HCT116 (cell line): ENCODE measurements around the gene ANXA2. TPM values are rescaled to one million over a fixed set of nuclear protein-coding genes. Genes with fewer than 3 reads are reported as not detected.

Experiments used
- ATAC-seq: fragments of 200-7000 bp; cut with Tn5 transposase; 2 replicates; pipeline ENCODE4 v1.9.1; 2020; ENCODE audit warnings: mild to moderate bottlenecking, moderate library complexity
- BruUV-seq: library from RNA; stranded (reverse); fragments of 400-500 nt; replicated peaks from 2 replicates; lab custom pipeline; 2021; lab: Mats Ljungman, UMichigan
- CTCF ChIA-PET: fragments of 300-600 bp; sonication (Branson Sonifier 250); formaldehyde crosslinking; loops from one replicate; lab custom pipeline; 2021; ENCODE audit warnings: antibody characterized with exemption; lab: Charles Lee
- POLR2A ChIA-PET: fragments of 300-600, 350-600 bp; sonication (Branson Sonifier 250); formaldehyde crosslinking; loops from one replicate; lab custom pipeline; 2021; ENCODE audit warnings: antibody characterized with exemption; lab: Charles Lee
- RAD21 ChIA-PET, 2 experiments: fragments of 300-600 bp; sonication (Branson Sonifier 250); formaldehyde crosslinking; loops; one replicate each; lab custom pipeline; 2023; ENCODE audit warnings: low total read pairs in 2 of 2; ENCODE audit not compliant: uncharacterized antibody in 2 of 2, unreplicated experiment in 2 of 2, low non-redundant PET in 1 of 2; lab: Charles Lee
- DNase-seq: peaks from one replicate; pipeline ENCODE4 v3.0.0-alpha.2; 2010; ENCODE audit warnings: low read depth, low spot score
- H2AFZ ChIP-seq: fragments of 200-600 bp; shearing (Covaris generic), sonication (generic); 2 replicates; pipeline ENCODE4 v1.6.1; 2017; ENCODE audit warnings: low read depth, mixed run types, mixed read lengths, antibody characterized with exemption, low read length; ENCODE audit not compliant: poor library complexity, severe bottlenecking
- H3K27ac ChIP-seq: 2 replicates; pipeline ENCODE4 v1.5.1; 2012; ENCODE audit warnings: low read depth, low read length
- H3K27me3 ChIP-seq: fragments of 200-600 bp; sonication (generic); 2 replicates; pipeline ENCODE4 v1.6.1; 2016; ENCODE audit warnings: mixed run types, low read length, mixed read lengths; ENCODE audit not compliant: insufficient read depth
- H3K36me3 ChIP-seq, 2 experiments: fragments of 200-500 bp in 1 of 2; fragments of 200-600 bp in 1 of 2; sonication (Bioruptor generic) in 1 of 2; sonication (generic) in 1 of 2; 2 replicates each; pipeline versions ENCODE4 v1.5.1 to v1.6.1; 2014 to 2016; ENCODE audit warnings: low read length in 2 of 2, inconsistent platforms in 1 of 2, mixed read lengths in 1 of 2, mixed run types in 1 of 2; ENCODE audit not compliant: insufficient read depth in 2 of 2, control insufficient read depth in 1 of 2
- H3K4me1 ChIP-seq, 2 experiments: fragments of 200-600 bp in 1 of 2; sonication (generic) in 1 of 2; 2 replicates each; pipeline versions ENCODE4 v1.5.1 to v1.6.1; 2012 to 2017; ENCODE audit warnings: low read length in 2 of 2, inconsistent platforms in 1 of 2, mild to moderate bottlenecking in 1 of 2, mixed read lengths in 1 of 2, mixed run types in 1 of 2, moderate library complexity in 1 of 2; ENCODE audit not compliant: insufficient read depth in 2 of 2, control insufficient read depth in 1 of 2
- H3K4me2 ChIP-seq: fragments of 200-600 bp; sonication (generic); 2 replicates; pipeline ENCODE4 v1.6.1; 2017; ENCODE audit warnings: mixed run types, low read length, mixed read lengths
- H3K4me3 ChIP-seq, 2 experiments: fragments of 200-600 bp in 1 of 2; sonication (generic) in 1 of 2; replicated peaks in 1 of 2; 2 replicates each; pipeline ENCODE4 v1.5.1; 2011 to 2016; ENCODE audit warnings: low read length in 2 of 2, control low read depth in 1 of 2, low read depth in 1 of 2, mild to moderate bottlenecking in 1 of 2, mixed read lengths in 1 of 2, mixed run types in 1 of 2
- H3K79me2 ChIP-seq: fragments of 200-600 bp; sonication (generic); 2 replicates; pipeline ENCODE4 v1.6.1; 2017; ENCODE audit warnings: mild to moderate bottlenecking, mixed run types, low read length, moderate library complexity, mixed read lengths; ENCODE audit not compliant: insufficient read depth
- H3K9ac ChIP-seq: fragments of 200-600 bp; sonication (generic); 2 replicates; pipeline ENCODE4 v1.6.1; 2016; ENCODE audit warnings: low read length, mixed read lengths
- H3K9me2 ChIP-seq: fragments of 200-600 bp; sonication (generic), shearing (Covaris generic); 2 replicates; pipeline ENCODE4 v1.6.1; 2017; ENCODE audit warnings: mixed run types, mild to moderate bottlenecking, moderate library complexity; ENCODE audit not compliant: insufficient read depth
- H3K9me3 ChIP-seq, 2 experiments: fragments of 200-500 bp in 1 of 2; fragments of 200-600 bp in 1 of 2; sonication (Bioruptor generic) in 1 of 2; sonication (generic) in 1 of 2; 2 replicates each; pipeline ENCODE4 v1.6.1; 2014 to 2017; ENCODE audit warnings: low read length in 2 of 2, mixed read lengths in 2 of 2, inconsistent platforms in 1 of 2, low read depth in 1 of 2, mild to moderate bottlenecking in 1 of 2, mixed run types in 1 of 2, moderate library complexity in 1 of 2; ENCODE audit not compliant: control insufficient read depth in 1 of 2, insufficient read depth in 1 of 2
- H4K20me1 ChIP-seq: fragments of 200-600 bp; sonication (generic), shearing (Covaris generic); 2 replicates; pipeline ENCODE4 v1.6.1; 2017; ENCODE audit warnings: mixed run types, mild to moderate bottlenecking, moderate library complexity; ENCODE audit not compliant: insufficient read depth
- ATF3 ChIP-seq: IDR thresholded peaks from 2 replicates; pipeline ENCODE4 v1.6.1; 2012
- EZH2phosphoT487 ChIP-seq: fragments of 200-600 bp; IDR thresholded peaks from 2 replicates; pipeline ENCODE4 v1.6.1; 2018; ENCODE audit warnings: antibody characterized with exemption, borderline replicate concordance
- JUND ChIP-seq: IDR thresholded peaks from 2 replicates; pipeline ENCODE4 v1.6.1; 2012
- SP1 ChIP-seq: IDR thresholded peaks from 2 replicates; pipeline ENCODE4 v1.6.1; 2012; ENCODE audit warnings: low read depth
- YY1 ChIP-seq: IDR thresholded peaks from 2 replicates; pipeline ENCODE4 v1.6.1; 2011; ENCODE audit warnings: low read length, low read depth, moderate library complexity, mild to moderate bottlenecking; ENCODE audit not compliant: insufficient replicate concordance; ENCODE audit errors: extremely low read depth
- ZFX ChIP-seq: fragments of 450-650 bp; IDR thresholded peaks from 2 replicates; pipeline ENCODE4 v1.6.1; 2017
- intact Hi-C: fragments of 100-400 bp; cut with micrococcal nuclease; formaldehyde crosslinking; loops from 2 replicates; pipeline ENCODE4 v1.10.0; 2022
- total RNA-seq: library from RNA; stranded (reverse); gene quantifications from one replicate; pipeline ENCODE4 v1.2.1, GENCODE V29; 2021; ENCODE audit not compliant: unreplicated experiment
- TF ChIP-seq, protein P1 (sequence below), 3 experiments: fragments of 200-600 bp in 1 of 3; sonication (generic) in 1 of 3; IDR thresholded peaks in 2 of 3; conservative IDR thresholded peaks in 1 of 3; 2 replicates each; pipeline ENCODE4 v1.5.1; 2012 to 2017; ENCODE audit warnings: low read depth in 2 of 3, low read length in 2 of 3, antibody characterized with exemption in 1 of 3, borderline replicate concordance in 1 of 3, control low read depth in 1 of 3, mild to moderate bottlenecking in 1 of 3, mixed read lengths in 1 of 3, mixed run types in 1 of 3, moderate library complexity in 1 of 3; ENCODE audit not compliant: insufficient read depth in 1 of 3

Gene ANXA2
- total RNA-seq, 1 experiment from 2014 or later: 1,298 TPM

DNA sequence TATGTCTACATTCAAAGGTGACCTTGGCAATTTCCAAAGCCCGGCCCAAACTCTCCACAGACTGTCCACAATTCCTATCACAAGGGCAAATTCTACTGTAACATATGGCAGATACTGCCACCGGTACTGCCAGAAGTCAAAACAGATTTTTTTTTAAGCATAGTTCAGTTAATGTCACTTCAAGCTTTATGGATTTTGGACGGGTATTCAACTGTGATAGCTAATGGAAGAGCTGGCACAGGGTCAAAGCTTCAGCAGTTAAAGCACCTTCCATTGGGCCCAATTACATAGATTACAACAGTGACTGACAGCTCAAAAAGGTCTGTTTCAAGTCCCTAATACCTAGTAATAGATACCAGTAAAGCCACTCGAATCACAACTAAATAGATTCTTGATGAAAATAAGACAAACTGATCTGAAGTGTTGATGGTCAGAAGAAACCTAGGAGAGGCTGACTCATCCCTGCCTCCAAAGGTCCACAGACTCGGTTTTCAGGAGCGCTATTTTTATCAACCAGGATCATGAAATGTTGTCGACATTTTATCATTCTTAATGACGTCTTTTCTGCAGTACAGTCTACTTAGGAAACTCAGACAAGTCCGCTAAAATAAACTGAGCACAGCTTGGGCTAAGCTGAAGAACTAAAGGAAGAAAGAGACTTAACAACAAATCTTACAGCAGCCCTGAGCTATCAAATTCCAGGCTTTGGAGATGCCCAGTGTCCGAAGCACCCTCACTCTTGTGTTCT is 38.7 kb downstream of the ANXA2 start (continued):
- TF ChIP-seq, protein P1, sequence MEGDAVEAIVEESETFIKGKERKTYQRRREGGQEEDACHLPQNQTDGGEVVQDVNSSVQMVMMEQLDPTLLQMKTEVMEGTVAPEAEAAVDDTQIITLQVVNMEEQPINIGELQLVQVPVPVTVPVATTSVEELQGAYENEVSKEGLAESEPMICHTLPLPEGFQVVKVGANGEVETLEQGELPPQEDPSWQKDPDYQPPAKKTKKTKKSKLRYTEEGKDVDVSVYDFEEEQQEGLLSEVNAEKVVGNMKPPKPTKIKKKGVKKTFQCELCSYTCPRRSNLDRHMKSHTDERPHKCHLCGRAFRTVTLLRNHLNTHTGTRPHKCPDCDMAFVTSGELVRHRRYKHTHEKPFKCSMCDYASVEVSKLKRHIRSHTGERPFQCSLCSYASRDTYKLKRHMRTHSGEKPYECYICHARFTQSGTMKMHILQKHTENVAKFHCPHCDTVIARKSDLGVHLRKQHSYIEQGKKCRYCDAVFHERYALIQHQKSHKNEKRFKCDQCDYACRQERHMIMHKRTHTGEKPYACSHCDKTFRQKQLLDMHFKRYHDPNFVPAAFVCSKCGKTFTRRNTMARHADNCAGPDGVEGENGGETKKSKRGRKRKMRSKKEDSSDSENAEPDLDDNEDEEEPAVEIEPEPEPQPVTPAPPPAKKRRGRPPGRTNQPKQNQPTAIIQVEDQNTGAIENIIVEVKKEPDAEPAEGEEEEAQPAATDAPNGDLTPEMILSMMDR (IDR thresholded peaks at IDR 0.05 in 2 of 3, conservative IDR thresholded peaks at IDR 0.05 in 1 of 3; ENCODE audit: borderline replicate concordance in 1 of 3, insufficient read depth in 1 of 3, low read depth in 2 of 3, low read length in 2 of 3): no peak
- TF ChIP-seq SP1 (no peak), EZH2phosphoT487 (no peak), JUND (no peak), ATF3 (no peak)

GRCh38 chr15:60356832-60357231 is 41.0 kb downstream of the ANXA2 start:
- BruUV-seq: no TSS peak
- H3K27me3 ChIP-seq: no peaks in the 10 kb centered on the region
- TF ChIP-seq ZFX (no peak), YY1 (no peak)
- TF ChIP-seq, all 23 proteins: peak for 0
- Histone ChIP-seq H3K9ac (no peak overlapping the region), H2AFZ (no peak overlapping the region), H3K4me2 (no peak overlapping the region), H3K4me3 (no peak overlapping the region), H3K9me2 (no peaks in the 10 kb centered on the region), H3K4me1 (peaks cover 0 to 14% of the 10 kb centered on the region in 2 experiments; a peak in 1 of 4 replicates), H3K27ac (no peak overlapping the region), H4K20me1 (peaks cover 15% of the 10 kb centered on the region; the same call in 1 of the 2 replicates), H3K36me3 (peaks cover 78 to 90% of the 10 kb centered on the region in 2 experiments), H3K79me2 (peaks cover 95% of the 10 kb centered on the region), H3K9me3 (no peaks in the 10 kb centered on the region)
- POLR2A ChIA-PET: no interaction called here
- ATAC-seq: no peak
- CTCF ChIA-PET: no interaction called here
- RAD21 ChIA-PET: no interaction called here
- no peak for DNase-seq
- intact Hi-C loops: loop anchor here (5.0 kb wide), 1 partner anchor 150 kb away; no protein-coding TSS in a partner anchor
